ENCODE measurements around the gene PIGP. TPM values are rescaled to one million over a fixed set of nuclear protein-coding genes. Genes with fewer than 3 reads are reported as not detected.
"Not testable (repeated sequence)": the region's sequence is repeated elsewhere in the genome, so short reads cannot be mapped to it uniquely, and the experiment has no call there.

Gene PIGP
- polyA plus RNA-seq, 3 donors from 2014 or later = 15.4 to 31.7 (median 26.6) TPM

GRCh38 chr21:37072274-37072987, 440 bp downstream of the PIGP start:
- Mint-ChIP-seq H3K36me3 (peaks cover 5 to 10% (median 7%) of the 10 kb centered on the region in 3 donors), H3K27ac (peak overlapping the region; percentile 82 to 96 (median 94)), H3K27me3 (ENCODE audit: low read depth in 3 of 3) (peaks cover 11 to 21% (median 12%) of the 10 kb centered on the region in 3 donors), H3K9me3 (no peaks in the 10 kb centered on the region), H3K4me3 (peak overlapping the region; percentile 64 to 89 (median 83)), H3K4me1 (peaks cover 30 to 43% of the 10 kb centered on the region in 2 donors)
- DNase-seq = peak in 1 of 3 donors; percentile 83

- H3K27ac Mint-ChIP-seq = peak overlapping the region; percentile 82 to 96 (median 94)
- peaks cover 7 to 12% (median 10%) of the 10 kb centered on the region in 3 donors for H3K36me3 Mint-ChIP-seq
- no peaks in the 10 kb centered on the region for H3K9me3 Mint-ChIP-seq
- peaks cover 11 to 21% (median 12%) of the 10 kb centered on the region in 3 donors for H3K27me3 Mint-ChIP-seq (ENCODE audit: low read depth in 3 of 3)
- H3K4me1 Mint-ChIP-seq = peaks cover 30 to 42% of the 10 kb centered on the region in 2 donors
- H3K4me3 Mint-ChIP-seq = peak overlapping the region; percentile 64 to 89 (median 83)
- DNase-seq = peak in 1 of 3 donors; percentile 2
Observed at GRCh38 chr21:37071561-37072273, 1.2 kb downstream of the PIGP start.

- Mint-ChIP-seq H3K36me3 (peaks cover 13 to 19% (median 14%) of the 10 kb centered on the region in 3 donors), H3K27me3 (ENCODE audit: low read depth in 3 of 3) (no peaks in the 10 kb centered on the region), H3K27ac (no peak overlapping the region), H3K4me1 (peaks cover 0 to 4% of the 10 kb centered on the region in 2 donors), H3K9me3 (no peaks in the 10 kb centered on the region), H3K4me3 (no peak overlapping the region)
- no peak for DNase-seq
Observed at GRCh38 chr21:37065561-37066177, 7.2 kb downstream of the PIGP start.

- H3K36me3 Mint-ChIP-seq = peaks cover 13 to 19% (median 14%) of the 10 kb centered on the region in 3 donors
- H3K4me1 Mint-ChIP-seq = peaks cover 0 to under 1% of the 10 kb centered on the region in 2 donors
- no peak for DNase-seq
- H3K27me3 Mint-ChIP-seq (ENCODE audit: low read depth in 3 of 3) = no peaks in the 10 kb centered on the region
- no peaks in the 10 kb centered on the region for H3K9me3 Mint-ChIP-seq
- H3K4me3 Mint-ChIP-seq = no peak overlapping the region
- H3K27ac Mint-ChIP-seq = no peak overlapping the region
Observed at GRCh38 chr21:37064841-37065240, 8.0 kb downstream of the PIGP start.

- Mint-ChIP-seq H3K9me3 (no peaks in the 10 kb centered on the region), H3K4me3 (no peak overlapping the region), H3K27ac (no peak overlapping the region), H3K36me3 (peaks cover 5 to 17% (median 12%) of the 10 kb centered on the region in 3 donors), H3K4me1 (no peaks in the 10 kb centered on the region), H3K27me3 (ENCODE audit: low read depth in 3 of 3) (peaks cover 0 to 2% (median 0%) of the 10 kb centered on the region in 3 donors)
- DNase-seq = no peak
Observed at GRCh38 chr21:37063433-37063832, 9.4 kb downstream of the PIGP start.

GRCh38 chr21:37062593-37062935, 10.3 kb downstream of the PIGP start:
- Mint-ChIP-seq H3K4me1 (no peaks in the 10 kb centered on the region), H3K4me3 (no peak overlapping the region), H3K36me3 (peaks cover 3 to 13% (median 9%) of the 10 kb centered on the region in 3 donors), H3K9me3 (no peaks in the 10 kb centered on the region), H3K27me3 (ENCODE audit: low read depth in 3 of 3) (peaks cover 0 to 2% (median 0%) of the 10 kb centered on the region in 3 donors), H3K27ac (no peak overlapping the region)
- no peak for DNase-seq

- Mint-ChIP-seq H3K27ac (no peak overlapping the region), H3K9me3 (no peaks in the 10 kb centered on the region), H3K27me3 (ENCODE audit: low read depth in 3 of 3) (peaks cover 0 to 2% (median 0%) of the 10 kb centered on the region in 3 donors), H3K36me3 (peaks cover 3 to 10% (median 7%) of the 10 kb centered on the region in 3 donors), H3K4me1 (no peaks in the 10 kb centered on the region), H3K4me3 (no peak overlapping the region)
- no peak for DNase-seq
Observed at GRCh38 chr21:37061926-37062592, 10.8 kb downstream of the PIGP start.

GRCh38 chr21:37060296-37060695, 12.6 kb downstream of the PIGP start:
- Mint-ChIP-seq H3K27ac (no peak overlapping the region), H3K4me3 (no peak overlapping the region), H3K36me3 (peaks cover 0 to 7% (median 2%) of the 10 kb centered on the region in 3 donors), H3K9me3 (no peaks in the 10 kb centered on the region), H3K4me1 (no peaks in the 10 kb centered on the region), H3K27me3 (ENCODE audit: low read depth in 3 of 3) (peaks cover 0 to 2% (median 0%) of the 10 kb centered on the region in 3 donors)
- no peak for DNase-seq

GRCh38 chr21:37059181-37059580, 13.7 kb downstream of the PIGP start:
- DNase-seq = no peak
- Mint-ChIP-seq H3K9me3 (no peaks in the 10 kb centered on the region), H3K27ac (no peak overlapping the region), H3K27me3 (ENCODE audit: low read depth in 3 of 3) (peaks cover 0 to 2% (median 0%) of the 10 kb centered on the region in 3 donors), H3K4me1 (no peaks in the 10 kb centered on the region), H3K36me3 (no peaks in the 10 kb centered on the region), H3K4me3 (no peak overlapping the region)

- no peak for DNase-seq
- no peak overlapping the region for H3K27ac Mint-ChIP-seq
- no peaks in the 10 kb centered on the region for H3K9me3 Mint-ChIP-seq
- peaks cover 0 to 2% (median 0%) of the 10 kb centered on the region in 3 donors for H3K27me3 Mint-ChIP-seq (ENCODE audit: low read depth in 3 of 3)
- H3K4me3 Mint-ChIP-seq = no peak overlapping the region
- no peaks in the 10 kb centered on the region for H3K36me3 Mint-ChIP-seq
- no peaks in the 10 kb centered on the region for H3K4me1 Mint-ChIP-seq
Observed at GRCh38 chr21:37058261-37058660, 14.6 kb downstream of the PIGP start.

GRCh38 chr21:37057614-37058013, 15.3 kb downstream of the PIGP start:
- no peak overlapping the region for H3K4me3 Mint-ChIP-seq
- H3K27ac Mint-ChIP-seq = no peak overlapping the region
- H3K9me3 Mint-ChIP-seq = no peaks in the 10 kb centered on the region
- no peaks in the 10 kb centered on the region for H3K36me3 Mint-ChIP-seq
- no peak for DNase-seq
- peaks cover 0 to 2% (median 0%) of the 10 kb centered on the region in 3 donors for H3K27me3 Mint-ChIP-seq (ENCODE audit: low read depth in 3 of 3)
- H3K4me1 Mint-ChIP-seq = no peaks in the 10 kb centered on the region

- no peak overlapping the region for H3K27ac Mint-ChIP-seq
- DNase-seq = no peak
Observed at GRCh38 chr21:37055271-37055855, 17.5 kb downstream of the PIGP start.

GRCh38 chr21:37049741-37050140, 23.1 kb downstream of the PIGP start:
- not testable (repeated sequence) for DNase-seq; H3K36me3 Mint-ChIP-seq; H3K27ac Mint-ChIP-seq; H3K9me3 Mint-ChIP-seq; H3K4me3 Mint-ChIP-seq; H3K27me3 Mint-ChIP-seq (ENCODE audit: low read depth in 3 of 3)
- peaks cover 8 to 12% of the 10 kb centered on the region in 2 donors for H3K4me1 Mint-ChIP-seq

More at GRCh38 chr21:37055271-37055855, 17.5 kb downstream of the PIGP start:
- H3K4me1 Mint-ChIP-seq = no peaks in the 10 kb centered on the region
- no peaks in the 10 kb centered on the region for H3K9me3 Mint-ChIP-seq
- peaks cover 0 to 2% (median under 1%) of the 10 kb centered on the region in 3 donors for H3K27me3 Mint-ChIP-seq (ENCODE audit: low read depth in 3 of 3)
- no peaks in the 10 kb centered on the region for H3K36me3 Mint-ChIP-seq
- H3K4me3 Mint-ChIP-seq = no peak overlapping the region
